Measurements from ENCODE around the gene SERPINE2.
"Not testable (repeated sequence)": the region's sequence is repeated elsewhere in the genome, so short reads cannot be mapped to it uniquely, and the experiment has no call there.

The SERPINE2 gene

DNA sequence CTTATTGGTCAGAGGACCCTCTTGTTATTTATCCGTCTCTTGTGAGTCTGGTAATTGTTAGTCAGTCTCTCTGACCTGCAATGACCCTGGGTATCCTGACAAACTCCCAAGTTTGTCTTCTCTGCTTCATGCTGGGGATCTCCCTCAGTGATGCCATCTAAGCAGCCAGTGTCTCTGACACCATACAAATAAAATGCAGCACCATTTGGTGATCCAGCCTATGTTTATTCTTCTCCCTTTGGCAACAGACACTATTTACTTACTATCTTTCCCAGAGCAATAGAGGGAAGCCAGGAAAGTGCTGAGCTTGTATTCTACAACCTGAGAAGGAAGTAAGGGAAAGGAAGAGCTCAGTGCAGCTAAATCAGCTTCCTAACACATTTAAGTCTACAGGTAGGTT lies 15.9 kb downstream of the SERPINE2 start:
- in situ Hi-C loops (cut with MboI; ENCODE audit: low pct_unique_long_range_greater_than_20kb, low sequenced_read_pairs) = no loop called here
- DNase-seq = no peak

DNA sequence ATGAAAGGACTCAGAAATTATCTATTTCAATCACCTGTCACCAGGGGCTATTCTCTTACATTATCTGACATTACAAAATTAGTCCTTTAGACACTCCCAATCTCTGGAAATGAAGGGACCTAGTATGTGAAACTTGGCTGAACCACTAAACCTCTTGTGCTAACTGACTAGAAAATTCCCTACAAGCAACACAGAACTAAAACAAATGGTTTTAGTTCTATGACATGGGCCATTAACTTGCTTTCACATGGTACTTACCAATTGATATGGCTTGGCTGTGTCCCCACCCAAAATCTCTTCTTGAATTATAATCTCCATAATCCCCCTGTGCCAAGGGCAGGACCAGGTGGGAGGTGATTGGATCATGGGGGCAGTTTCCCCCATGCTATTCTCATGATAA lies 16.6 kb downstream of the SERPINE2 start:
- in situ Hi-C loops (cut with MboI; ENCODE audit: low pct_unique_long_range_greater_than_20kb, low sequenced_read_pairs) = no loop called here
- no peak for DNase-seq

DNA sequence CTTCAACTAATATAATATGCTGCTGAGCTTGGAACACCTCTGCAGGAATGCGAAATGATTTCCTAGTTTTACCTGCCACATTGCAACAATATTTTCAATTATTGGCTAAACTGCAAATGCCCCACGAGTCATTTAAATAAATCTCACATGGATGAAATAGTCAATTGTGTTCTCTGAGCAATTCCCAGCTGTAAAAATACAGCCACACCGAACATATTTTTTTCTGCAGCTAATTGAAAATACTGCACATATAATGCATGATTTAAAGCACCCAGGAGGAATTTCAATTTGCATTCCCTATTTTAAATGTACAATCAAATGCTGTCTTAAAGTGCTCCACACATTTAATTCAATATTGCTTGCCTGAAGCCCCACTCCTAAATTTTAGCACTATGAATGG lies 18.6 kb downstream of the SERPINE2 start:
- in situ Hi-C loops (cut with MboI; ENCODE audit: low pct_unique_long_range_greater_than_20kb, low sequenced_read_pairs) = no loop called here
- no peak for DNase-seq

DNA sequence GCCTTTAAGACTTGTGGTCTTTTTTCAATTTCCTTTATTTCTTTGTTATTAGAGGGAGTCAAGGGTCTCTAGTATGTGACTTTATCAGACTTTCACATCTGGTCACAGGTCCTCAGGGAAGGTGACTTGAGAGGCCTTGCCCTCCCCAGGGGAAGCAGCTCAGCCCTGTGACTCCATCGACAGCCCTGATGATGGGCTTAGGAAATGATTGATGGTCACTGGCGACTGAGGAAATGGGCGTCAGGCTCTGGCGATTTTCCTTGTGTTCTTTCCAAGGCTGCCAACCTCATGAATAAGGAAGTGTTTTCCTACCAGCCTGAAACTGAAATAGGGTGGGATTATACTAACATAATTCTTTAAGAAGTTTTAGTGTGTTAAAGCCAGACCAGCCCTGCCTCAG lies 21.1 kb downstream of the SERPINE2 start:
- in situ Hi-C loops (cut with MboI; ENCODE audit: low pct_unique_long_range_greater_than_20kb, low sequenced_read_pairs) = no loop called here
- no peak for DNase-seq

DNA sequence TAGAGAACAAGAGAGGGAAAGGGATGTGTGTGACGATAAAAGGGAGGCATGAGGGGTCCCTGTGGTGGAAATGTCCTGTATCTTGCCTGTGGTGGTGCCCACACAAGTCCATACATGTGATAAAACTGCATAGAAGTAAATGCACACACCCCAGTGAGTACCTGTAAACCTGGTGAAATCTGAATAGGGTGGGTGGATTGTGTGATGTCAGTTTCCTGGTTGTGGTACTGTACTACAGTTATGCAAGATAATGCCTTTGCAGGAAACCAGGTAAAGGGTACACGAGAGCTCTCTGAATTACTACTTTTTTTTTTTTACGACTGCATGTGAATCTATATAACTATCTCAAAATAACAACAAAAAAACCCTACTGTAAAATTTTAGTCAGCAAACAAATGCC lies 22.1 kb downstream of the SERPINE2 start:
- DNase-seq = no peak

DNA sequence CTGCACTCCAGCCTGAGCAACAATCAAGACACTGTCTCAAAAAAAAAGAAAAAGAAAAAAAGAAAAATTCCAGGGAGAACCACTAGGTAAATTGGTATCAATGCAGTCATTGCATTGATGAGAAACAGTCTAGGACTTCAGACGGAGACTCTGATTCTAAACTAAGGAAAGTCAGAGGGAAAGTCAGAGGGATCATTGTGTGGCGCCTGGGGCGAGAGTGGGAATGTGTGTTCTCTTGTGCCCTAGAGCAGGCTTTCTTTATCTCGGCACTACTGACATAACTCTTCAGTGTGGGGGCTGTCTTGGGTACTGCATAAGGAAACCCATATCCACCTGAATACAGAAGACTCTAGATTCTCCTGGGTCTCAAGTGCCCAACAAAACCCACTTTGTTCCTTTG lies 24.8 kb downstream of the SERPINE2 start:
- no peak for DNase-seq
- in situ Hi-C loops (cut with MboI; ENCODE audit: low pct_unique_long_range_greater_than_20kb, low sequenced_read_pairs) = no loop called here

More for the DNA sequence above, 22.1 kb downstream of the SERPINE2 start:
- in situ Hi-C loops (cut with MboI; ENCODE audit: low pct_unique_long_range_greater_than_20kb, low sequenced_read_pairs) = no loop called here

DNA sequence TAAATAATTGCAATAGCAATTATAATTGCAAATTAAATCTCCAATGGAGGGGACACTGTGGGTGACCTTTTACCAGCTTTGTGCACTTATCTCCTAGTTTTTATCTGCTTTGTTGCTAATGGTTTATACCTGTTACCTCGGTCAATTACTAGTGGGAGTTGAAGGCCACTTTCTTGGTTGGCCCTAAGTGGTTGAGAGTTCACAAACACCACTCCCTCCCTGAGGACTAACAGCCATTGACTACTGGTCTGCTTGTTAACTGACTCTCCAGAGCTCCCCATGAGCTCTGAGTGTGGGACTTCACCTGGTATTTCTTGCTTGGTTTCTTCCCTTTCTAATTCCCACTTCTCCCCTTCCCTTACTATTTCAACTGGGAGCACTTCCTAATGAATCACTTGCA lies 27.2 kb downstream of the SERPINE2 start:
- in situ Hi-C loops (cut with MboI; ENCODE audit: low pct_unique_long_range_greater_than_20kb, low sequenced_read_pairs) = no loop called here
- DNase-seq = no peak

DNA sequence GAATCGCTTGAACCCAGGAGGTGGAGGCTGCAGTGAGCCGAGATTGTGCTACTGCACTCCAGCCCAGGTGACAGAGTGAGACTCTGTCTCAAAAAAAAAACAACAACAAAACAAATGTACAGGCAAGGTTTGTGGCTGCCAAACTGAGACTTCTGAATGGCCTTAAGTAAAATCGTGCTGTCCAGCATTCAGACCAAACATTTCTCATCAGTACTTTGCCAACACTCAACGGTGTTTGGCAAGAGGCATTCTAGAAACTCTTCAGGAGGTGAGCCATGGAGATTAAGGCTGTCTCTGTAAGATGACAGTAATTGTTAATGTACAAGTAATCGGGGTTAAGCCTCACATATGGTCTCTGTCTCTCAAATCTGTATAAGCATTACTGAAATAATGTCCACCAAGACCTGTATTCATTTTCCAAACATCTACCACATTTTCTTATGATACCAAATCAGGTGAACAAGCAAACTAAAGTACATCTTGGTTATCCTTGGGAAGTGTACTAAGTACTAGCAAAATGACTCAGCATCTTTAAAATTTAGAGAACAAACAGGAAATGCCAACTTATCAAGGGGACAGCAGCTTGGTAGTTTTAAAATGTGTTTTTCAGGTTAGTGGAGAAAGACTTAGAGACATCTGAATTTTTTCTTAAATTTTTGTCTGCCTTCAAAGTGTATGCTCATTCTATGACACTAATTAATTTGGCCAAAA lies 29.3 kb downstream of the SERPINE2 start:
- in situ Hi-C loops (cut with MboI; ENCODE audit: low pct_unique_long_range_greater_than_20kb, low sequenced_read_pairs) = no loop called here

DNA sequence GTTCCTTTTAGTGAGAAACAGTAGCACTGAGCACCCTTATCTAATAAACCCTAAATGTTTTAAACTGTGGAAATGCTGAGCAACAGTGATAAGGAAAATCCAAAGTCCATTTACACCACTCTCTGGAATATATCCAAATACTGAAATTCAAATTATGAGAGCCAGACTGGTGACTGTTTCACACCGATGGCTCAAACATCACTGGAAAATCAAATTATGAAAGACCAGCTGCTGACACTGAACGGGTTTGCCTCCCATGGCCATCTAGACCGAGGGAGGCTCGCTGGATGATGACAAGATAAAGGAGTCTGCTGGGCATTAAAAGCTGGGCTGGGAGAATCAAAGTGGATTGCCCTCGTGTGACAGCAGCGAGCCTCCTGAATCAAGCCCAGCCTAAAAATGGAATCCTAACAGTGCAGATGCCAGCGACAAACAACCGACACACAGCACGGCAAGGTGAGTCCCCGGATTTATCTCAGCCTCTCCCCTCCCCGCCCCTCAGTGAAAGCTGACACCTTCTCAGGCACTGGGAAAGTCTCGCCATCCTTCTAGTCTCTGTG lies 30.3 kb downstream of the SERPINE2 start:
- in situ Hi-C loops (cut with MboI; ENCODE audit: low pct_unique_long_range_greater_than_20kb, low sequenced_read_pairs) = no loop called here
- DNase-seq = no peak

More for the DNA sequence above, 29.3 kb downstream of the SERPINE2 start:
- no peak for DNase-seq

DNA sequence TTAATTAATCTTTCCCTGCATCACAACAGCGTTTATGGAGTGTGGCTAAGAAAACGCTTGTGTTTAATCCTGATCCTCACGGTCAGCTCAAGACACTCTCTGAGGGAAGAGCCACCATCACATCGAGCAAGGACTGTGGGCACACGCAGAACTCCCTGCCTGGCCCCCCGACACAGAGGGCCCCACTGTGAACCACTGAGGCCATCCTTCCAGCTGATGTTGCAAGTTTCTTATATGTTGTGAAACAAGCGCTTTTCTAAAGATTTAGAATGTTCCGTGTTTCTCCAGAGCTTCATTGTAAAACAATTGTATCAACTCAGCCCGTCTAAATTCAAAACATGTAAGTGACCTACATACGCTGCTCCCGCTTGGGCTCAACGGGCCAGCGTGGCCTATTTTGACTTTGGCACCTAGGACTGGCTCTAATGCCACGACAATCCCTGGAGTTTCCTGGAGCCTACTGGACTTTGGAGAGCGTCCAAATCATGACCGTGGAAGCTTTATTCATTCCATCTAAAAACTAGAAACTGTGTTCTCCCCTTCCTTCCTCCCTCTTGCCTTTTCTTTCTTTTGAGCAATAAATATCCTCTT lies 34.9 kb downstream of the SERPINE2 start:
- in situ Hi-C loops (cut with MboI; ENCODE audit: low pct_unique_long_range_greater_than_20kb, low sequenced_read_pairs) = no loop called here
- DNase-seq = no peak

DNA sequence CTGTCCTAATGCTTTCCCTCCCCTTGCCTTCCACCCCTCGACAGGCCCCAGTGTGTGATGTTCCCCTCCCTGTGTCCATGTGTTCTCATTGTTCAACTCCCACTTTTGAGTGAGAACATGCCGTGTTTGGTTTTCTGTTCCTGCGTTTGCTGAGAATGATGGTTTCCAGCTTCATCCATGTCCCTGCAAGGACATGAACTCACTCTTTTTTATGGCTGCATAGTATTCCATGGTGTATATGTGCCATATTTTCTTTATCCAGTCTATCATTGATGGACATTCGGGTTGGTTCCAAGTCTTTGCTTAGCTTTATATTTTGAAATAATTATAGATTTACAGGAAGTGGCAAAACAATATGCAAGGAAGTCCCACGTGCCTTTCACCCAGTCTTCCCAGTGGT lies 38.4 kb downstream of the SERPINE2 start:
- DNase-seq; in situ Hi-C loops (cut with MboI; ENCODE audit: low pct_unique_long_range_greater_than_20kb, low sequenced_read_pairs): not testable (repeated sequence)

DNA sequence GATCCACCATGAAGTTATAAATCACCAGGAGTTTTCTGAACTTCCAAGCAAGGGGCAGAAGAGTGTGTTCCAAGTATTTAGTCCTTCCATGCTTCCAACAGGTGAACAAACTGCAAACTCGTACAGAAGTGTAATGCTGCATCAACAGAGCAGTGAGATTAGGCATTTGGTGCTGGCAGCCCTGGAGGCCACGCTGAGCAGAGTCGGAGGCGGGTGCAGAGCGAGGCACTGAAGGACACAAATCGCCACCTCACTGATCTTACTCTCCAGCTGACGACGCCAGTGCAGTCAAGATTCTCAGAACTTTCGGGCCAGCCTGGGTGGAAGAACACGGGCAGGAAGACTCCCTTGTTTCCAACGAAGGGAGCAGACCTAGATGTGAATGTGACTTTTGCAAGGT lies 39.2 kb downstream of the SERPINE2 start:
- in situ Hi-C loops (cut with MboI; ENCODE audit: low pct_unique_long_range_greater_than_20kb, low sequenced_read_pairs) = loop anchor here (25.0 kb wide), 1 partner anchor 262 kb away; no protein-coding TSS in a partner anchor

DNA sequence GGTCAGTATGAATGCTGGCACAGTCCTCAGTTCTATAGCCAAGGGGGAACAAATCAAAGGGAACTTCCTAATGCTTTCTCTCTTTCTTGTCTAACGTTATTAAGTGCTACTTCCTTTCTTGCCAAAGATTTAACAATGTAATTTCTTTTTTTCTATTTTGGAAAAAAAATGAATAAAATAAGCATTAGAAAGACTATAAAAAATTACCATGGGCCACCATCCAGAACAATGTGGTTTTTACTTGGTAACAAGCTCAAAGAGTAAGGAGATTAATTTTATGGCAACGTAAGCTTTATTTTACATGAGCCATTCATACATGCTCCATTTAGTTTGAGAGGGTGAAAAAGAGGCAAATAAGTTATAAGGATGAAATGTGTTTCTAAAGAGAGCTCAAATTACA lies 40.1 kb downstream of the SERPINE2 start:
- no peak for DNase-seq
- in situ Hi-C loops (cut with MboI; ENCODE audit: low pct_unique_long_range_greater_than_20kb, low sequenced_read_pairs) = loop anchor here (25.0 kb wide), 1 partner anchor 263 kb away; no protein-coding TSS in a partner anchor

More for the DNA sequence above, 39.2 kb downstream of the SERPINE2 start:
- DNase-seq = no peak

DNA sequence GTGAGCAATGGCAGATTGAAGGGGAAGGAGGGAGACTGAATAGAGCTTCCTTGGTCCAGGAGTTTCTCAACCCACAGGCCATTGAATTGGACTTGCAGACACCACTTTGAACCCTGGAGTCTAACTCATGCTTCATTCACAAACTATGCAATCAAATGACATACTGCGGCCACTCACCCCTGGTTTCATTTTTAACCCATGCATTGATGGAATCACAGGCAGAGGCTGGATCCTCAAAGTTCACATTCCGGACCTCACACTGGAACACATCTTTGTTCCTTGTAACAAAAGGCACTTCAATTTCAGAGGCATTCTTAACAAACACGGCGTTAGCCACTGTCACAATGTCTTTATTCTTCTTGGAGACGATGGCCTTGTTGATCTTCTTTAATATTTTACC lies 41.1 kb downstream of the SERPINE2 start:
- no peak for DNase-seq
- in situ Hi-C loops (cut with MboI; ENCODE audit: low pct_unique_long_range_greater_than_20kb, low sequenced_read_pairs) = loop anchor here (25.0 kb wide), 1 partner anchor 264 kb away; no protein-coding TSS in a partner anchor

DNA sequence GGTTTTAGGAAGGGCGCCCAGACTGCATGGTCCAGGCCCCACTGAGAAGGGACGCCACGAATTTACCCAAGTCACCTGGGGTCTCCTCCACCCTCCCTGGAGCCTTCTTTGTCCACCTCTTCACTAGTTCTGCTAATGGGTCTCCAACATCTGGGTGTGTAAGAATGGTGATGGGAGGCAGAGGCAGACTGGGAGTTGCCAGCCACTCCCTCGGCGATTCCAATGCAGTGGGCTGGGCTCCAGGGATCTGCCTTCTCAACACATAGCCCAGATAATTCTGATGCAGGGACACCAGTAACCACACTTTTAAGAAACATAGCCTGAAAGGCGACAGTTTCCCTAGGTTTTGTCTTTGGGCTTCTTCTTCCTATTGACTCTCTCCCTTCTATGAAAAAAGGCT lies 42.7 kb downstream of the SERPINE2 start:
- DNase-seq = no peak
- in situ Hi-C loops (cut with MboI; ENCODE audit: low pct_unique_long_range_greater_than_20kb, low sequenced_read_pairs) = loop anchor here (25.0 kb wide), 1 partner anchor 266 kb away; no protein-coding TSS in a partner anchor

DNA sequence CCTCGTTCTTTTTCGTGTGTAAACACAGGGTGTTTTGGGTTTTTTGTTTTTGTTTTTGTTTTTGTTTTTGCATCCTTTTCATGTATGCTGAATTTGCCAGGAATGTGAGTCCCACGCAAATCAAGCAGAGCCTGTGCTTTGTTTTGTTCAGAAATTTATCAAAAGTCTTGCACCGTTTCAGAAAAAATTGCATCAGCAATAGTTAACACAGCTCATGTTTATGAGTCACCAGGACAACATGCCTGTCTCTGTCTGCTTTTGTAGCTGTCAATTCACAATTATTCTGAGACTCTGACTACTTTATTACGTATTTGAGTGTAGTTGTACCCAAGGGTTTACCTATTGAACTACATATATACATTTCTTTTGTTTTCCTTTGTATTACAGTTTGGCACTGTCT lies 43.5 kb downstream of the SERPINE2 start:
- in situ Hi-C loops (cut with MboI; ENCODE audit: low pct_unique_long_range_greater_than_20kb, low sequenced_read_pairs) = loop anchor here (25.0 kb wide), 1 partner anchor 267 kb away; no protein-coding TSS in a partner anchor
- DNase-seq = no peak

DNA sequence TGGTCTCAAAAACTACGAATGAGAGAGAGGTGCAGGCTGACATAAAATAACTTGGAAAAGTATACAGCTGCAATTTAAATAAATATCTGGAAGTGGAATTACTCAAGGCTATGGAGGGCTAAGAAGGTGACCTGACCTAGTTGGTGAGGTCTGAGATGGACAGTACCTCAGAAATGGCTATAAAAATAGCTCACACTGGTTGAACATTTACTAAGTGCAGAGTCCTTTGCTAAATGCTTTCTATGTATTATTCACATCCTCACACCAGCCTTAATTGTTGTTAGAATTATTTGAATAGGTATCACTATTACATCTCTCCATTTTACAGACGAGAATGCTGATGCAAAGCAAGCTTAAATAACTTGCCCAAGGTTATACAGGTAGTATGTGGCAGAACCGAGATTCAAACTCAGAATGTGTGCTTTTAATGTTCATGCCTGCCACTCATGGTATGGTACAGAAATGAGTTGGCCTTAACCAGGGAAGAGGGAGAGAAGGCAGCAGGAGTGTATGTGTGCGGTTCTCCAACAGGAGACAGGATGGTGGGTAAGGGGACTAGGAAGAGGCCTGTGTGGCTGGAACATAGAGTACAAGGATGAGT lies 44.4 kb downstream of the SERPINE2 start:
- in situ Hi-C loops (cut with MboI; ENCODE audit: low pct_unique_long_range_greater_than_20kb, low sequenced_read_pairs) = loop anchor here (25.0 kb wide), 1 partner anchor 268 kb away; no protein-coding TSS in a partner anchor
- DNase-seq = no peak

DNA sequence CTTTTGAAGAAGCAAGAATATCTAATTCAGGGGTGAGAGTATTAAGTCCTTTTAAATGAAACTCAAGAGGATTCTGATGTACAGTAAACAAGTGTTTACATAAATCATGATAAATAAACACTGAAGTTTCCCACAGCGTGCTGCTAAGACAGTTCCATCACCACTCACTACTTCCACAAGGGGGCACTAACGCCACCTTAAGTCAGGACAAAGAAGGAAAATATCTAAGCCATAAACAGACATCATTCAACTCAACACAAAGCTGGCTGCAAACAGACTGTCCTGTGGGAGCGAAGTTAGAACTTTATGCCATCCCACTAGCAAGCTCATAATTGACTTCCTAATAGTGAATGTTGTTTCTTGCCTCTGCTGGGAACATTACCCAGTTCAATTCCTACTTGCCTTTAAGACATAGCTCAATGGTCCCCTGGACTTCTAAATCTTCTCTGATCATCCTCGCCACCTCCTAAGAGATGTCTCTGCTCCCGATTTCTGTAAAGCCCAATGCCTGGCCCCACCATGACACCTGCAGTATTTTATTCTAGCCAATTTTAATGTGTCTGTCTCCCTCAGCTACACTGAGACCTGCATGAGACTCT lies 45.4 kb downstream of the SERPINE2 start:
- DNase-seq = peak; percentile 77
- in situ Hi-C loops (cut with MboI; ENCODE audit: low pct_unique_long_range_greater_than_20kb, low sequenced_read_pairs) = loop anchor here (25.0 kb wide), 1 partner anchor 269 kb away; no protein-coding TSS in a partner anchor

DNA sequence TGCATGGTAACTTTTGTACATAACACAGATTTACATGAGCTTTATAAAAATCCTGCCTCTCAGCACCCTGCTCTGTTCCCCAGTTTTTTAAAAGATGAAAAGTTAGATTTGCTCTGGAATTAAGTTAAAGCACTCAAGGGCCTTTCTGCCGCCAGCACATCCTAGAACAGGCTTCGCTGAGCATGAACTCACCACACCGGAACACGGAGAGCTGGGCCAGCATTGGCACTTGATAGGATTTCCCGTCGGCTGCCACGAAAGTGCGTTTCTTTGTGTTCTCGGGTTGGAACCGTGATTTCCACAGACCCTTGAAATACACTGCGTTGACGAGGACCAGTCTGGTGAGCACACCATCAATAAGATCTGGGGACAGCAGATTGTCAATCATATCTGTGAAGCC lies 47.5 kb downstream of the SERPINE2 start:
- no peak for DNase-seq
- in situ Hi-C loops (cut with MboI; ENCODE audit: low pct_unique_long_range_greater_than_20kb, low sequenced_read_pairs) = loop anchor here (25.0 kb wide), 1 partner anchor 271 kb away; no protein-coding TSS in a partner anchor

Measured in KBM-7 (cell line).